Measurements from ENCODE around the gene ETS1.

ETS1 gene

GRCh38 chr11:128415539-128415938 is 171.8 kb downstream of the ETS1 start:
- Histone ChIP-seq H3K9me2 (ENCODE audit: low read depth, low read length) (no peaks in the 10 kb centered on the region), H3K4me2 (ENCODE audit: low read length) (no peak overlapping the region), H3K79me2 (ENCODE audit: insufficient read depth, low read length) (no peaks in the 10 kb centered on the region), H4K20me1 (ENCODE audit: insufficient read depth, low read length) (no peaks in the 10 kb centered on the region), H3K27ac (ENCODE audit: low read depth, low read length, poor library complexity, severe bottlenecking) (no peak overlapping the region), H3K9ac (ENCODE audit: low read length) (no peak overlapping the region), H2AFZ (ENCODE audit: low read length) (no peak overlapping the region), H3K27me3 (ENCODE audit: insufficient read depth, low read length) (no peaks in the 10 kb centered on the region), H3K9me3 (ENCODE audit: low read length) (no peaks in the 10 kb centered on the region), H3F3A (ENCODE audit: insufficient read depth, low read length) (no peaks in the 10 kb centered on the region), H3K4me1 (ENCODE audit: insufficient read depth, low read length, severe bottlenecking) (no peaks in the 10 kb centered on the region), H3K4me3 (ENCODE audit: low read depth, low read length, poor library complexity, severe bottlenecking) (no peak overlapping the region), H3K36me3 (ENCODE audit: insufficient read depth, low read length) (no peaks in the 10 kb centered on the region)
- TF ChIP-seq EZH2 (IDR thresholded peaks at IDR 0.05; ENCODE audit: borderline replicate concordance, low read length) (no peak), CTCF (IDR thresholded peaks at IDR 0.05; ENCODE audit: low read length) (no peak)

GRCh38 chr11:128412847-128413791 is 174.2 kb downstream of the ETS1 start:
- Histone ChIP-seq H3K79me2 (ENCODE audit: insufficient read depth, low read length) (no peaks in the 10 kb centered on the region), H3K9me2 (ENCODE audit: low read depth, low read length) (no peaks in the 10 kb centered on the region), H4K20me1 (ENCODE audit: insufficient read depth, low read length) (no peaks in the 10 kb centered on the region), H3F3A (ENCODE audit: insufficient read depth, low read length) (no peaks in the 10 kb centered on the region), H3K9me3 (ENCODE audit: low read length) (no peaks in the 10 kb centered on the region), H3K36me3 (ENCODE audit: insufficient read depth, low read length) (no peaks in the 10 kb centered on the region), H3K4me1 (ENCODE audit: insufficient read depth, low read length, severe bottlenecking) (no peaks in the 10 kb centered on the region), H3K27me3 (ENCODE audit: insufficient read depth, low read length) (no peaks in the 10 kb centered on the region), H3K27ac (ENCODE audit: low read depth, low read length, poor library complexity, severe bottlenecking) (no peak overlapping the region), H3K4me2 (ENCODE audit: low read length) (no peak overlapping the region), H3K4me3 (ENCODE audit: low read depth, low read length, poor library complexity, severe bottlenecking) (no peak overlapping the region), H3K9ac (ENCODE audit: low read length) (no peak overlapping the region), H2AFZ (ENCODE audit: low read length) (no peak overlapping the region)
- no peak for TF ChIP-seq CTCF (IDR thresholded peaks at IDR 0.05; ENCODE audit: low read length)
- TF ChIP-seq EZH2 (IDR thresholded peaks at IDR 0.05; ENCODE audit: borderline replicate concordance, low read length) = no peak

GRCh38 chr11:128411812-128412211 is 175.5 kb downstream of the ETS1 start:
- no peaks in the 10 kb centered on the region for H4K20me1 ChIP-seq (ENCODE audit: insufficient read depth, low read length)
- no peak overlapping the region for H3K4me3 ChIP-seq (ENCODE audit: low read depth, low read length, poor library complexity, severe bottlenecking)
- H3K4me2 ChIP-seq (ENCODE audit: low read length) = no peak overlapping the region
- H3K4me1 ChIP-seq (ENCODE audit: insufficient read depth, low read length, severe bottlenecking) = no peaks in the 10 kb centered on the region
- H3F3A ChIP-seq (ENCODE audit: insufficient read depth, low read length) = no peaks in the 10 kb centered on the region
- H3K27me3 ChIP-seq (ENCODE audit: insufficient read depth, low read length) = no peaks in the 10 kb centered on the region
- H3K9me2 ChIP-seq (ENCODE audit: low read depth, low read length) = no peaks in the 10 kb centered on the region
- no peak overlapping the region for H2AFZ ChIP-seq (ENCODE audit: low read length)
- H3K79me2 ChIP-seq (ENCODE audit: insufficient read depth, low read length) = no peaks in the 10 kb centered on the region
- TF ChIP-seq CTCF (IDR thresholded peaks at IDR 0.05; ENCODE audit: low read length) (no peak), EZH2 (IDR thresholded peaks at IDR 0.05; ENCODE audit: borderline replicate concordance, low read length) (no peak)
- H3K9me3 ChIP-seq (ENCODE audit: low read length) = no peaks in the 10 kb centered on the region
- H3K36me3 ChIP-seq (ENCODE audit: insufficient read depth, low read length) = no peaks in the 10 kb centered on the region
- H3K27ac ChIP-seq (ENCODE audit: low read depth, low read length, poor library complexity, severe bottlenecking) = no peak overlapping the region
- H3K9ac ChIP-seq (ENCODE audit: low read length) = no peak overlapping the region

Data from OCI-LY1 (cell line).